HG02571 (cell line): Measurements from ENCODE around the gene MNAT1.
"Not testable (repeated sequence)": the region's sequence is repeated elsewhere in the genome, so short reads cannot be mapped to it uniquely, and the experiment has no call there.

Experiments
- ATAC-seq: cut with Tn5 transposase; IDR thresholded peaks from one replicate; pipeline ENCODE4 v1.9.1; 2021; ENCODE audit warnings: mild to moderate bottlenecking, moderate library complexity; ENCODE audit not compliant: unreplicated experiment

Gene MNAT1

GRCh38 chr14:60736494-60736893, 1.9 kb downstream of the MNAT1 start:
- no peak for ATAC-seq

GRCh38 chr14:60738843-60739508, 4.4 kb downstream of the MNAT1 start:
- ATAC-seq = no peak

GRCh38 chr14:60744566-60744965, 10.0 kb downstream of the MNAT1 start:
- no peak for ATAC-seq

- ATAC-seq = peak; percentile 98
Measured at GRCh38 chr14:60753264-60754119, 18.9 kb downstream of the MNAT1 start.

GRCh38 chr14:60756847-60757246, 22.3 kb downstream of the MNAT1 start:
- ATAC-seq = no peak

- ATAC-seq = no peak
Measured at GRCh38 chr14:60757567-60758002, 23.0 kb downstream of the MNAT1 start.

GRCh38 chr14:60758885-60759284, 24.3 kb downstream of the MNAT1 start:
- no peak for ATAC-seq

- ATAC-seq = no peak
Measured at GRCh38 chr14:60760209-60760608, 25.6 kb downstream of the MNAT1 start.

GRCh38 chr14:60760644-60761364, 26.2 kb downstream of the MNAT1 start:
- ATAC-seq = no peak

GRCh38 chr14:60768602-60769001, 34.0 kb downstream of the MNAT1 start:
- ATAC-seq = no peak

GRCh38 chr14:60771117-60771516, 36.6 kb downstream of the MNAT1 start:
- ATAC-seq = no peak

- ATAC-seq = no peak
Measured at GRCh38 chr14:60773558-60773957, 39.0 kb downstream of the MNAT1 start.

GRCh38 chr14:60775296-60775695, 40.7 kb downstream of the MNAT1 start:
- ATAC-seq = no peak

- ATAC-seq = no peak
Measured at GRCh38 chr14:60777856-60778578, 43.5 kb downstream of the MNAT1 start.

- ATAC-seq = not testable (repeated sequence)
Measured at GRCh38 chr14:60779745-60780514, 45.4 kb downstream of the MNAT1 start.

GRCh38 chr14:60780558-60780957, 46.0 kb downstream of the MNAT1 start:
- not testable (repeated sequence) for ATAC-seq

- no peak for ATAC-seq
Measured at GRCh38 chr14:60786905-60787304, 52.3 kb downstream of the MNAT1 start.

- ATAC-seq = no peak
Measured at GRCh38 chr14:60789656-60790055, 55.1 kb downstream of the MNAT1 start.

- no peak for ATAC-seq
Measured at GRCh38 chr14:60790850-60791249, 56.3 kb downstream of the MNAT1 start.

- ATAC-seq = no peak
Measured at GRCh38 chr14:60796434-60796833, 61.9 kb downstream of the MNAT1 start.
